GM19193 (cell line): ENCODE measurements around the gene SERPINA5.

Source experiments
- POLR2A ChIP-seq: IDR thresholded peaks from 4 replicates; pipeline ENCODE4 v1.6.1; 2011; ENCODE audit not compliant: insufficient read depth, insufficient read length; ENCODE audit errors: extremely low read depth

Gene SERPINA5

DNA sequence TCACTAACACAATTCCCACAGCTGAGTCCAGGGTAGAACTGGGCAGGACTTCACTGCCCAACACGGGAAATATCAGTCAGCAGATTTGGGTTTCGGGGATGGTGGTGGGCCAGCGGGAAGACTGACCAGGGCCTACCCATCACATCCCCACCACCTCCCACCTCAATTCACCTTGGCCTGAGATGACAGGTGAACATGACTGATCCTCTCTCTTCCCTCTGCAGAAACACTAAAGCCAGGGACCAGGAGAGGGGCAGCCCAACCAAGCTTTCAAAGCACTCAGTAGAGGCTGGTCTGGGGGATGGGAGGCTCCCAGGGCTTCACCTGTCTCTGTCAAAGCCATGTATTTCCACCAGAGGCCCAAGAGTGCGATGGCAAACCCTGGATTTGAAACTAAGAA, 2.3 kb downstream of the SERPINA5 start:
- TF ChIP-seq POLR2A: no peak

DNA sequence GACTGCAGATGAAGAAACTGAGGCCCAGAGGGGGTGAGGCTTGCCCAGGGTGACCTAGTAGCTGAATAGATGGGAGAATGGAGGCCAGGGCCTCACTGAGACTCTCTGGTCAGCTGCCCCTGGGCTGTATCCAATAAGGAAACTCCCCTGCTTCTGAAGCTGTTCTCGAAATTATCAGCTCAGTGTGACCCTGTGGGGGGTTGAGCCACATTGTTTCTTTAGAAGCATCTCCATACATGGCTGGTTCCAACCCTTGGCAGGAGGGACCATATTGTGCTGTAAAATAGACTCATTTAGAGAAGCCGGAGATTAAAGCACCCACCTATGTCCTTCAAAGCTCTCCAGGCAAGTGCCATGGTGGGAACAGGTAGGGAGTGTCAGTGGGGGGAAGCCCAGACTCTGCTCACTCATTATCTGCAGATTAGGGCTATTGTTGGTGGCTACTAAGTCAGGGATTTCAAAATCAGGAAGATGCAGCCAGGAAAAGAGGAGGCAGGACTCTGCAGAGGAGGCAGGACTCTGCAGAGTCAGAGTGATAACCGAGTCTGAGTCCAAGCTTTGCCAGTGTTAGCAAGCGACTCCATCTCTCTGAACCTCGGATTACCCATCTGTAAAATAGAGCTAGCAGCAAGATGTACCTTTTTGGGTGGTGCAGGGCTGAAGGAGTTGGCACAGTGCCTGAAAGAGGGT, 3.5 kb downstream of the SERPINA5 start:
- TF ChIP-seq POLR2A: no peak

DNA sequence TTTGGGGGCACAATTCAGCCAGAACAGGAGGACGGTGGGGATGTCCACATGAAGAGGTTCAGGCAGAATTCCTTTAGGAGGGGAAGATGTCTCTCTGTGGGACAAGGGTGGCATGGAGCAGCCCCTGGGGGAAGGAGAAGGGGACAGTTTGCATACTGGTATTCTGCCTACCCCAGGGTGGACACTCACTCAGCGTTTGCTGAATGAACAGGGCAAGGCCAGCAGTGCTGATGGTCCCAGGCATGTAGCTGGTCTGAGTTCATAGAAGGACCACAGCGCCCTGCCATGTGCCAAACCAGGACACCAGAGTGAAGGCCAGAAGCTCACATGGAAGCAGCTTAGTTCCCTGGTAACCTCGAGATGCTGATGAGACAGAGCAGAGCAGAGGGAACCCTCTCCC, 5.4 kb downstream of the SERPINA5 start:
- TF ChIP-seq POLR2A: no peak

DNA sequence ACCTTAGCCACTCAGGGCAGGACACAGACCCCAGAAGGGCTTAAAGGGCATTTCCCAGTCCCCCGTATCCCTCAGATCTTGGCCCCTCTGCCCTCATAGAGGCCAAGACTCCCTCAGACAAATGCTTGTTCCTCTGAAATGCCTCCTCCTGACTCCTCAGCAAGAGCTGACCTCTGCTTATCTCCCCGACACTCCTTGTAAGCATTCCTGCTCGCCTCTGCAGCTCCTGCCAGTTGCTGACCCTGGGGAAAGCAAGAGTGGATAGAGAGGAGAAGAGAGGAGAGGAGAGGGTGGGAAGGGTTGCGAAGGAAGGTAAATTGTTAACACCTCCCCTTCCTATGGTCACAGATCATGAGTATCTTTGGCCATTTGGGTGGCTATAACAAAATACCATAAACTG, 7.1 kb downstream of the SERPINA5 start:
- TF ChIP-seq POLR2A: no peak

DNA sequence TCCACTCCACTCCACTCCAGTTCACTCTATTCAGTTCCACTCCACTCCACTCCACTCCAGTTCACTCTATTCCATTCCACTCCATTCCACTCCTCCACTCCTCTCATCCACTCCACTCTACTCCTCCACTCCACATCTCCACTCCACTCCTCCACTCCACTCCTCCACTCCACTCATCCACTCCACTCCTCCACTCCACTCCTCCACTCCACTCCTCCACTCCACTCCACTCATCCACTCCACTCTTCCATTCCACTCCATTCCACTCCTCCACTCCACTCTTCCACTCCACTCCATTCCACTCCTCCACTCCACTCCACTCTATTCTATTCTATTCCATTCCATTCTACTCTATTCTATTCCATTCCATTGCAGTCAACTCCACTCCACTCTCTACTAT, 9.8 kb downstream of the SERPINA5 start:
- no peak for TF ChIP-seq POLR2A

DNA sequence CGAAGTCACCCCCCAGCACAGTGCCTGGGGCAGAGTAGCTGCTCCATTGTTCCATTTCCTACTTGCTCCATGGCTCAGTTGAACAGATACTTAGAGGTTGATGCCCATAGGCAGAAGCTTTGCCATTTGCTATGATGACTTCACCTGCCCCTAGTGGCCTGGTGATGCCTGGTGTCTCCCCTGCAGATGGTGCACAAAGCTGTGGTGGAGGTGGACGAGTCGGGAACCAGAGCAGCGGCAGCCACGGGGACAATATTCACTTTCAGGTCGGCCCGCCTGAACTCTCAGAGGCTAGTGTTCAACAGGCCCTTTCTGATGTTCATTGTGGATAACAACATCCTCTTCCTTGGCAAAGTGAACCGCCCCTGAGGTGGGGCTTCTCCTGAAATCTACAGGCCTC, 10.6 kb downstream of the SERPINA5 start:
- no peak for TF ChIP-seq POLR2A

DNA sequence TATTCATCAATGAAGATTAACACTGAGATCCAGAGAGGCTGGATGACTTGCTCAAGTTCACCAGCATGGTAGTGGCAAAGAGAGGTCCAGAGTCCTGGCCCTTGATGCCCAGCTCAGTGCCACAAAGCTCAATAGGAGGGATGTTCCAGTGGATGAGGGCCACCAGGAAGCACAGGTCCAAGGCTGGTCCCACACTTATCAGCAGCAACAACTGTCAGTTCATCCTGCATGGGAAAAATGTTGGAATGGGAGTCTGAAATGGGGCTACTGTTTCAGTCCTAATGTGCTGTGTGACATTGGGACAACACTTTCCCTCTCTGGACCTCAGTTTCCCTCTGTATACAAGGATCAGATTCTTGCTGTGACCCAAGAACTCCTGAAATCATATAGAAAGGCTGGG, 11.2 kb downstream of the SERPINA5 start:
- no peak for TF ChIP-seq POLR2A

DNA sequence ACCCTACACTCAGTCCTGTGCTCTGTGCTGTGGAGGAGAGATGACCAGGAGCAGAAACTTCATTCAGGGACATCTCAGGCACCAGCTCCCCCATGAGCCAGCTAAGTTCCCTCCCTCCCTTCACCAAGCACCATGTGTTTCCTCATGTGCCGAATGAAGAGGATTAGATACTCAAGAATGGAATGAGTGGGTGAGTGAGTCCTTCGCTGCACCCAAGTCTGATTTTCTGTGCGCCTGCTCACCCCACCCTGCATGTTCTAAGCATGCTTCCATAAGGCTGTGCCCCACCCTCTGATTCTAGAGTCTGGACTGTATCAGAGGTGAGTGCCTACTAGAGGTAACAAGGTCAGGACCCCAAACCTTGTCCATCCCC, 12.1 kb downstream of the SERPINA5 start:
- TF ChIP-seq POLR2A: no peak

DNA sequence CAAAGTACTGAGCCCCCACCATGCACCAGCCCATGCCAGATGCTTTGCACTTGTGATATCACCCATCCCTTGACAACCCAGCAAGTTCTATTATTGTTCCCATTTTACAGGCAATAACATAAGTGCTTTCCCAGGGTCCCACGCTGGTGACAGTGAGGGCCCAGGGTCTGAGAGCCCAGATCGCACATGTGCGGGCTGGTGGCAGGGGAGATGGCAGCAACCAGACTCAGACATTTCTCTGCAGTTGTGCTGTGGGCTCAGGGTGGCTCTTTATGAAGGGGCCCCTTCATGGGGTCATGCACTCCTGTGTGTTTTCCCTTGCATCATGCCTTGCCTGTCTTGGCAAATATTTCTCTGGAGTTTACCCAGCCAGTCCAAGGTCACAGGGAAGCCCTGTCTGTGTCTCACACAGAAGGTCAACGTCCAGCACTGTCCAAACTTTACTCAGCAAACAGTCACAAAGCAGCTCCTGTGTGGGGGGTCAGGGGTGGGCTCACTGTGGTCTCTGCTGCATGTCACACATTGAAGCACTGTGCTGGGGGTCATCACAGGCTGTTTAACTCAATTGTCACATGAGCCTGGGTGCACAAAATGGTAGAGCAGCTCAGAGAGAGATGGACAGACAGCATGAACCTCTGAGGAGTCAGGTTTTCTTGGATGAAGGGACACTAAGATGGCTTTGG, 12.7 kb downstream of the SERPINA5 start:
- no peak for TF ChIP-seq POLR2A

DNA sequence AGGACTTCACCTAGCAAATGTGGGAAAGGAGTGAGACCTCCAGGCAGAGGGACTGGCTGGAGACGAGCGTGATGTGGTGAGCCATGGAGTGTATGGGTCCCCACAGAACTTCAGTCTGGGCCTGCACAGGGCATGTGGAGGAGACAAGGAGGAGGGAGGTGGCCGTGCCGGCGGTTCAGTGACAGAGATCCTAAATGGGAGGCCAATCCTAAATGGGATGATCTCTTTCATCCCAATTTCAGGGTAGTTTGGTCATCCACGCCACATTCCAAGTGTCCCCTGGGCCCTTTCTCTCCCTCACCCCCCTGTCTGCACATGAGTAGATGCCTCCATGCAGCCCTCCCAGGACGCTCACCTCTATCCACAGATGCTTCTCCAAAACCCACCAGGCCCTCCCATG, 13.2 kb downstream of the SERPINA5 start:
- no peak for TF ChIP-seq POLR2A

DNA sequence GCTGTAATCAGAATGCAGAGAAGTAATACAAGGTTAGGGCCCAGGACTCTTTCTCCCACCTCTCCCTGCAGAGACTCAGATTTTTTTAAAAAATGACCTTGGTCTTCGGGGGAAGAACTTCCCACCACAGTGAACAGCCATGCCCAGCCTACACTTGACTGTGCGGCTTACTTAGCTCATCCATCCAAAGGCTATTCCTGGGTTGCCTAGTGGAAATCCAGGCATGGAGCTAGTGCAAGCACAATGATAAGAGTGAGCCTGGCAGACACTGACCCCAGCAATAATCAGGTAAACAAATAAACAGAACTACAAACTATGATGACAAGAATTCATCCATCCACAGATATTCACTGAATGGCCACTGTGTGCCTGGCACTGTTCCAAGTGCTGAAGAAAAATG, 14.7 kb downstream of the SERPINA5 start:
- TF ChIP-seq POLR2A: no peak

DNA sequence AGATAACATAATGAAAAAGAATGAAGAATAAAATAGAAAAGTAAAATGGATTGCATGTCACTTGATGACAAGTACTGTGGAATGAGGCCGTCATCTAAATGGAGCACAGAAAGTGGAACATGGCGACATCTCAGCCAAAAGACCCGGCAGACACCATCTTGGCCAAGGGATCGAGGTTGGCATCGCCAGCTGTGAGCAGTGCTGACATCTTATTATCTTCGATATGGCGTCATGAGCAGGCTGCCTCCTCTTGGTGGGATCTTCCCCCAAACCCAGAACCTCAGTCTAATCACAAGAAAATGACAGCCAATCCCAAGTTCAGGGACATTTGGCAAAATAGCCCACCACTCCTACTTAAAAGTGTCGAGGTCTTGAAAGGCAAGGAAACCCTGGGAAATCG, 15.1 kb downstream of the SERPINA5 start:
- TF ChIP-seq POLR2A: no peak

DNA sequence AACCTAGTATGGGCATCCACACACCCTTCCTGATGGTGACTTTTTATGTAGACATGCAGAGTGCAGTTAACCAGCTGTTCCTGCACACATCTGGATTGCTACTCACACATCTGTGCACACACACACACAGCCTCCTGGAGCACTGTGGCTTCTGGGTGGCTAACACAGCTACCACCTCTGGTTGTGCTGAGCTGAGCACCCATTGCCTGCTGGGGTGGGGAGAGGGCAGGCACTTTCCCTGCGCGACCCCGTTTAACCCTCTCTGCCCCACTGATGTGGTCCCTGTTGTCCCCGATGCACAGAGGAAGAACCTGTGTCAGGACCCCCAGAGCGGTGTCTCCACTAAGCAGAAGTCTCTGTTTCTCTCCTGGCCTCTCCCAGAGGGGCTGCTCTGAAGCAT, 16.6 kb downstream of the SERPINA5 start:
- TF ChIP-seq POLR2A: no peak

DNA sequence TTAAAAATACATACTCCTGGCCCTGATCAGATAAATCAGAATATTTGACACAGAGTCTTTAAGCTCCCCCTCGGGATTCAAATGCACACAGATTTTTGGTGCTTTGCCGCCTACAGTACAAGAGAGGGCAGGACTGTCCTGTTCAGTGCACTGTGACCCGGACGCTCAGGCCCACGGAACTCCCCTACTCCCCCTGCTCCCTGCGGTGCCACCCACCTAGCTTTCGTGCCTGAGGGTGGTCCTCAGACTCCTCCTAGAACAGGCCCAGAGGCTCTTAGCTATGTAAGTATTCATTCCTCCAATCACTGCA, 17.2 kb downstream of the SERPINA5 start:
- no peak for TF ChIP-seq POLR2A

DNA sequence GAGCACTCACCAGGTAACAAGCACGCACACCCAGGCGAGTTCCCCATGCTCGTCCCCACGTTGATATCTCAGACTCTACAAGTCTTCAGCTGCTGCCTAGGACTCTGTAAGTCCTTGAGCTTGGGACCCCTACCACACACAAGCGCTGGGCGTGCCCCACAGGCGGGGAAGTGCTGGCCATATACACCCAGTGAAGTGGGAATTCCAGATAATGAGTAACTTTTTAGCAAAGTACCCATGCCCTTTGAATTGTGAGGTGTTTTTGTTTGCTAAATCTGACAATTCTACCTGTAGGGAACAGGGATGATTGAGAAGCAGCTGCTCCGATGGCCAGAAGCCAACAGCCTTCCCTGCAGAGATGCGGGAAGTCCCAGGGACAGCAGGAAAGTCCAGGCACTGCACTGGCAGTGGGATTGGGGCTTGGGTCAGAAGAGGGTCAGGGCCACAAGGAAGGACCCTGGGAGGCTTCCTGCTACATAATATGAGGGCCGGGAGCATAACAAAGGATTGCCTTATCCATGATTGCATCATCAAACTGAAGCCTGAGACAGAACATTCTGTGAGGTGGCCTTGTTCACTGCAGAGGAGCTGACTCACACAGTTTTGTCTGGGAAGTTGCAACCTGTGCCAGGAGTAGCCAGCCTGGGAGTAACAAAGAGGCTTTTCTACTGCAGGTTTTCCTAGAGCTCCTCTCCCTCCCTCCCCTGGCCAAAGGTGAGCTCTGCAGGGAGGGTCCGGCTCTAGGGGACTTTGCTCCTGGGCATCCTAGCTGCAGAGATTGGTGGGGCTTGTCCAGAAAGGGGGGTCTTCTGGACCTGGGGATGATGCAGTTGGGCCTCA, 17.8 kb downstream of the SERPINA5 start:
- no peak for TF ChIP-seq POLR2A

DNA sequence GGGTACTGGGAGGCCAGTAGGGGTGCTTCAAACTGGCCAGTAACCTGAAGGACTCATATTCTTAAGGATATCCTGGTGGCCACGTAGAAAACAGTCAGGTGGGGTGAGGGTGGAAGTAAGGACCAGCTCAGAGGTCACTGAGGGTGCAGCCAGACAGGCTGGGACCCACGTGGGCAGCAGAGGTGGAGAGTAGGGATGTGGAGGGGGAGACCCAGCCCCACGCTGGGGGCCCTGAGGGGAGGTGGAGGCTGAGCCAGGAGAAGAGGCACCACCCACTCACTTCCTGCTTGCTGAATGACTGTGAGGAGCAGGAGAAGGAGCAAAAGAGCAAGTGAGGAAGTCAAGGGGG, 18.4 kb downstream of the SERPINA5 start:
- no peak for TF ChIP-seq POLR2A

DNA sequence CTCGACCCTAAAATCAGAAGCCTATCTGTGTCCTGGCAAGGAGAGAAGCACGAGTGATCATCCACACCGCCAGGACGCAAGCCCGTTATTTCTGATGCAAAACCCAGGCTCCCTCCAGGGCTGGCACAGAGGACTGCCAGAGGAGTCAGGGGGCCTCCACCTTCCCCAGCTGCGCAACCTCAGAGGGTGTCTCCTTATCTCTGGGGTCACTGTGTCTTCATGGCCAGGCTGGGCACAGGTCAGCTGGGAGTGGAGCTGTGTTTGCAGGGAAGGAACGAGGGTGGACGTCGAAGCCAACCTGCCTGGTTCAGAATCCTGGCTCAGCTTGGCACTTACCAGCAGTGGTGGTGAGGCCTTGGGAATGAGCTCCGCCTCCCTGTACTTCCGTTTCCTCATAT, 18.9 kb downstream of the SERPINA5 start:
- no peak for TF ChIP-seq POLR2A

DNA sequence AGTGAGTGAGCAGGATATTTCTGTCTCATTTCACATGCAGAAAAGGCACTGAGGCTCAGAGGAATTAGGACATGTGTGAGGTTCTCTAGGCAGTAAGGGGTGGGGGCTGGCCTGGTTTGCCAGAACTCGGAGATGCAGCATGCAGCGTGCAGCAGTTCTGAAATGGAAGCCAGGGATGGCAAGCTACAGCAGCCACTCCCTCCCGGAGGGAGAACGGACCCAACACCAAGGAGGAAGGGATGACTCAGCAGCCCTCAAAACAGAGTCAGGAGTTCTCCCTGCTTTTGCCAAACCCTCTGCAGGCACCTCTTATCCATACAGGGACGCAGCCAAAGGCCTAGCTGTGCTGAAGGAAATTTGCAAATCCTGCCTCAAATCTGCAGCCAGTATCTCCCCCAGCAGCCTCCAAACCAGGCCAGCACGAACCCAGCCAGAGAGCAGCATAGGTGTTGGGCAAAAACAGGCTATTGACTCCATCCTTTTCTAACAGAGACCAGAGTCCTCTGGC, 20.7 kb downstream of the SERPINA5 start:
- no peak for TF ChIP-seq POLR2A
